NK-92 (cell line): ENCODE measurements around the gene LTF.

ENCODE experiments used
- DNase-seq: peaks from one replicate; lab custom pipeline; 2025; ENCODE audit not compliant: unreplicated experiment; lab: John Stamatoyannopoulos, UW

LTF gene

DNA sequence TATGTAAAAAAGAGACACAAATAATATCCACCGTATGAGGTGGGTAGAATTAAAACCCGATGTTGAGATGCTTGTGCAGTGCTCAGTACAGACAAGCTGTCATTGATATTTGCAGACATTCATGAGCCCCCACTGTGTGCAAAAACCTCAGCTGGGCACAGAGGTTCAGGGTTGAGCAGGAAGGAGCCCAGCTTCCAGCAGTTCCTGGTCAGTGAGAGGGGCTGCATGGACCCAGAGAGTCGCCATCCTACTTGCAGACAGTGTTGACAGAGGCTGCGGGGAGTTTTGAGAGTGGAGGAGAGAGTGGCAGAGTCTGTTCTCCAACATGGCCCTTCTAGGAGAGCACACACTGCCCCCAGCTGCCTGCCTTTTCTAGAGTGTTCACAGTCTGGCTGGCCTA lies 6.1 kb upstream of the LTF start:
- DNase-seq: no peak

- DNase-seq: no peak
Measured at GRCh38 chr3:46469680-46470357, 5.1 kb upstream of the LTF start.

DNA sequence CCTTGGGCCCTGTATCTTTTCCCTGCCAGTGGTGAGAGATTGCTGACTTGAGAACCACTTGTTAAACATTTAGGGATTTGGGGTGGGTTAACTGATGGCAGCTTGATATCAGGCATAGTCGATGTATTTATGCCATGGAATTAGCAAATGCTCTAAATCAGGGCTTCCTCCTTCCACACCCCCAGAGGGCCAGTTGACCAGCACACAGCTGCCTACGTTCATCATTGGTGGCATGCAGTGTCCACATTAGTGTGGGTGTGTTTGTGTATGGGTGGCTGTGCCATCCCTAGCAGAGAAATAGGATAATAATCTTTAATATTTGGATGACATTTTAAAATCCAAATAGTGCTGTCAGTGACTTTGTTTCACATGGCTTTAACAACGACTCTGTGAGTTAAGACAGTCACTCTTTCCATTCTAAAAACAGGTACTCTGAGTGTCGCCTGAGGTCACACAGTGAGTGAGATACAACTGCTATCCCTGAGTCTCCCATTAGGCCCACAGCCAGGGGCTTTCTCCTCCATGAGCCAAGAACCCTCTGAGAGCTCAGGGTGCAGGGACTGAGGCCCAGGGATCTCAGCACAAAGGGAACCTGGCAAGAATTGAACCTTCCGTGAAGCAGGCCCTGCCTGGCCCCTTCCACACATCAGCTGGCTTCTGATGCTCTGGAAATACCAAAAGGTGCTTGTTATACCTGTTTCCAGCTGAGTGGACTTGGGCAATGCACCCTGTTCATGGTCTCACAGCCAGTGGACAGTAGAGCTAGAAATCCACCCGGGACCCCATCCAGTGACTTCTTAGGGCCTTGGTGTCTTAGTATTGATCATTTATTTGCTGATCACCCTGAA lies 4.3 kb upstream of the LTF start:
- no peak for DNase-seq

DNA sequence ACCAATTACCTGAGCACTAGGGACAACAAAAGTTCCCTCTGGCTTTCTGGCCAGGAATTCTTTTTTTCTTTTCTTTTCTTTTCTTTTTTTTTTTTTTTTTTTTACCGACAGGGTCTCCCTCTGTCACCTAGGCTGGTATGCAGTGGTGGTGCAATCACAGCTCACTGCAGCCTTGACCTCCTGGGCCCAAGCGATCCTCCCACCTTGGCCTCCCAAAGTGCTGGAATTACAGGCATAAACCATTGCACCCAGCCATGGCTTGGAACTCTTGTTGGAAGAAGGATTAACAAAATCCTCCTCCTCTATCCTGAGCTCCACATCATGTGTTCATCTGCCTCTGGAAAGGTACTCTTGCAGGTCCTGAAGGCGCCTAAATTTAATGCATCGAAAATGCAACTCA lies 2.9 kb upstream of the LTF start:
- no peak for DNase-seq

- no peak for DNase-seq
Measured at GRCh38 chr3:46466871-46467403, 2.2 kb upstream of the LTF start.

- no peak for DNase-seq
Measured at GRCh38 chr3:46466273-46466672, 1.6 kb upstream of the LTF start.

- no peak for DNase-seq
Measured at GRCh38 chr3:46465196-46465520, 453 bp upstream of the LTF start.

DNA sequence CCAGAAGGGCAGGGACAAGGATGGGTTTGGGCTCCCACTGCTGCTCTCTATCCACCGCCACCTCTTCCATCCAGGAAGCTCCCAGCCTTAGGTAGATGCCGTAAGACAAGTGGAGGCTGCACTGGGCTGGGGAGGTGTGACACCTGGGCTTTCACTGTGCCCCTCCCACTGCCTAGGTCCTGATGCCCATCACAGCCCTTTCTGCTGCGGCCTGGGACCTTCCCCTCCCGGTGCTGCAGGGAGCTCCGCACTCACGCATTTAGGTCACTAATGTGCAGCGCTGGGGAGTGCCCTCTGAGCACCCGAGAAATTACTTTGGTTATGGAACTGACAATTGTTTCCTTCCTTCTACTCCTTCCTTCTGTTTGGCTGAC lies 850 bp downstream of the LTF start:
- no peak for DNase-seq

- DNase-seq: no peak
Measured at GRCh38 chr3:46463120-46463867, 1.4 kb downstream of the LTF start.

DNA sequence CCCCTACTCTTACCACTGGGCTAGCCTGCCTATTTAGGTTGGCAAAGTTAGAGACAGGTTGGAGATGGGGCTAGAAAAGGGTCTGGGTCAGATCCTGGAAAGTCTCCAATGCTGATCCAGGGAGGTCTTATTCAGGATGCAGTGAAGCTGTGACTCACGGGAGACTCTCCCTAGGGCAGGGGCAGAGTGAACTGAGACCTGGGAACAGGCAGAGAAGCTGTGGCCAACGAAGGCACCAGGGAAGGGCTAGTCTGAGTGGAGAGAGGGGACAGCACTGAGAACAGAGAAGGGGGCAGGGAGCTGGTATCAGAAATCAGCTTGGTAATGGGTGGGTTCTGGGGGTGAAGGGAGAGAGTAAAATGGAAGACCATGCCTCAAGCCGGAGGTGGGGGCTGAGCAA lies 2.2 kb downstream of the LTF start:
- DNase-seq: no peak

DNA sequence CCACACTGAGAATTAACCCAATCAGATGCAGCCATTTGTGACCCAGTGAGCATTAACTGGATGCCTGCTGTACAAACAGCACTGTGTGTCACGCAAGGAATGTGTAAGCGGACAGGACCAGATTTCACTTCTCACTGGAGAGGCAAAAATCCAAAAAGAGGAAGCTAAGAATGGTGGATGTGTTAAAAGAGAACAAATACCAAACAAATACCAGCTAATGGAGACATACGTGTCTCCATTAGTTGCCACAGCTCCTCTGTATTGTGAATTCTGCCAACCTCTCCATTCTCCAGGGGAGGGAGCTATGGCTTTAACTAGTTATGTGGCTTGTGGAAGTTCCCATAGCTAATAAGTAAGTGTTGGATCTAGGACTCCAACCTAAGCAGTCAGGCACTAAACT lies 2.6 kb downstream of the LTF start:
- DNase-seq: no peak

- DNase-seq: no peak
Measured at GRCh38 chr3:46460051-46460450, 4.7 kb downstream of the LTF start.

- DNase-seq: no peak
Measured at GRCh38 chr3:46456118-46456517, 8.6 kb downstream of the LTF start.

GRCh38 chr3:46455231-46456115 lies 9.2 kb downstream of the LTF start:
- DNase-seq: no peak

DNA sequence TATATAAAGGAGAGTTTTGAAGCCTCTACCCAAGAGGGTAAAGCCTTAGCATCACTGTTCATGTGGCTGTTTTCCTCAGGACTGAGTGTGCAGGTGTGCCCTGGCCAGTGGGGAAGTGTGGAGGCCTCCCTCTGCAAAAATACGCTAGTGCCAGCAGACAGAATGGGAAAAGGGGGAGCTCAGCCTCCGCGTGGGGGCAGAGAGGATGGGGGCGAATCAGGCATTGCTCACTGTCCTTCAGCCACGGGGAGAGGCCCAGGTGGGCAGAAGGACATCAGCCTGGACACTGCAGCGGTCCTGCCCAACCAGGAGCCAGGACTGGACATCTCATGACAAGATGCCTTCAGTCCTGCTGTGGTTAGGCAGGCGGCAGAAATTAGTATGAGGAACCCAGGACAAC lies 10.1 kb downstream of the LTF start:
- DNase-seq: no peak

GRCh38 chr3:46454209-46454595 lies 10.5 kb downstream of the LTF start:
- no peak for DNase-seq

GRCh38 chr3:46453526-46454208 lies 11.0 kb downstream of the LTF start:
- no peak for DNase-seq

DNA sequence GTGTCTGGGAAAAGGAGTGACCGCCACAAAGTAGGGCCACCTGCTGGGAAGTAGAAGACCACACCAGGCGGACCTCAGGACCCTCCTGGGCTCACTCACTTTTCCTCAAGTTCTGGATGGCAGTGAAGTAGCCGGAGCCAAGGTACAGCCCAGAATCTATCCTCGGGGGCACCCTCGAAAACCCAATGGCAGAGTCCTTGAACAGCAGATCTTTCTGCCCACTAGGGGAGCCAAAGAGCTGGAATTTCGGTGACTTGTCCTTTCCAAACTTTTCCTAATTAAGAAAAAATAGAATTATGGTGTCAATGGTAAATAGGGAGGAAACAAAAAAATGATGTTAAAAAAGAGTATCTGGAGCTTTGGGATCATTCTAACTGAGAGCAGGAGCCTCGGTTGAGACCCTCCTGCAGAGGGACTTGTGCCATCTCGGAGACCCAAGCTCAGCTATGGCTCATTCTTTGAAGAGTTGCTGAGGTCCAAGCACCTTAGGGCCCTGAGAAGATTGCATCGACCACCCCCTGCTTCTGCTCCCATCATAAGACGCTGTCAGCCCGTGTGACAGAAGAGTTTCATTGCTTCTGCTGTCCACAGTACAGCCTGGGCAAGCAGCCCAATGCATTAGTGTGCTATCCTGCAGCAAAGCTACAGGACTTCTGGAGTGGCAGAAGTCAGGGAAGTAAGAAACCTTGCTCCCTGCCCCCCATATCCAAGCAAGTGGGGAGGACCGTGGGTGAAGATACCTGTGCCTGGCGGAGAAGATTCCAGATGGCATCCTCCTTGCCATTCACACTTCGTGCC lies 14.8 kb downstream of the LTF start:
- no peak for DNase-seq

DNA sequence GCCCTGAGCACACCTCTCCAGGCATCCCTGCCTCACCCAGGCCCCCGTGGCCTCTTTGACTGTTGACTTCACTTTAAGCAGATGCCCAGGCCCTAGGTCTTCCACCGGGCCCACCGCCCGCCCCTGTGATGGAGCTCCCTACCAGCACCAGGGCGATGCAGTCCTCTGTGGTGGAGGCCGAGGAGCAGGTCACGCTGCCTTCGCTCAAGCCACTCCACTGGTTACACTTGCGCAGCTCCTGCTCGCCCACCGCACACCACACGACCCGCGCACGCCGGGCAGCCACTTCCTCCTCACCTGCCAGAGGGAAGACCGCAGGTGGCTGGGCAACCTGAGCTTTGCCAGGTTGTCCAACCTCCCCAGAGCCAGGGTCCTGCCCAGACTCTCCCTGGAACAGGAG lies 16.0 kb downstream of the LTF start:
- no peak for DNase-seq
